Kidney (tissue), 14 donors: ENCODE data around the gene GPATCH4. TPM values are rescaled to one million over a fixed set of nuclear protein-coding genes. Genes with fewer than 3 reads are reported as not detected.

Experiments used
- DNase-seq, 5 donors: peaks; one replicate each; pipeline ENCODE4 v3.0.0-alpha.2; 2013 to 2020
- FAIRE-seq: peaks from 2 replicates; lab custom pipeline; 2012; peaks lifted over from hg19 to GRCh38; lab: Jason Lieb, UNC
- H3K27ac ChIP-seq, 2 donors: one replicate each; pipeline ENCODE4 v1.7.0; 2013; ENCODE audit warnings: low read depth in 2 of 2, low read length in 2 of 2, inconsistent platforms in 1 of 2
- H3K27me3 ChIP-seq: one replicate; pipeline ENCODE4 v1.7.1; 2013; ENCODE audit warnings: low read length, inconsistent platforms; ENCODE audit not compliant: control insufficient read depth, insufficient read depth
- H3K36me3 ChIP-seq, 3 donors: one replicate each; pipeline versions ENCODE4 v1.7.0 to v1.7.1; 2013; ENCODE audit warnings: low read length in 3 of 3, control low read depth in 1 of 3, inconsistent platforms in 1 of 3; ENCODE audit not compliant: insufficient read depth in 3 of 3, control insufficient read depth in 2 of 3
- H3K4me1 ChIP-seq, 3 donors: one replicate each; pipeline versions ENCODE4 v1.7.0 to v1.7.1; 2013; ENCODE audit warnings: low read length in 3 of 3, inconsistent platforms in 1 of 3, low read depth in 1 of 3; ENCODE audit not compliant: control insufficient read depth in 2 of 3, insufficient read depth in 2 of 3
- H3K4me3 ChIP-seq, 3 donors: one replicate each; pipeline versions ENCODE4 v1.7.0 to v1.8.1; 2013; ENCODE audit warnings: low read length in 3 of 3, control low read depth in 1 of 3, inconsistent platforms in 1 of 3
- H3K9ac ChIP-seq, 3 donors: one replicate each; pipeline versions ENCODE4 v1.7.0 to v1.7.1; 2013; ENCODE audit warnings: low read length in 3 of 3, control low read depth in 1 of 3, inconsistent platforms in 1 of 3
- H3K9me3 ChIP-seq, 3 donors: one replicate each; pipeline versions ENCODE4 v1.7.0 to v1.7.1; 2013; ENCODE audit warnings: low read length in 3 of 3, control low read depth in 1 of 3, inconsistent platforms in 1 of 3; ENCODE audit not compliant: control insufficient read depth in 2 of 3, insufficient read depth in 1 of 3
- intact Hi-C: fragments of 100-400 bp; cut with DNase I; formaldehyde crosslinking; loops from one replicate; pipeline ENCODE4 v1.11.1; 2022
- polyA plus RNA-seq: library from polyadenylated mRNA; stranded (reverse); fragments of 350-450 nt; fragmentation: Illumina TruSeq; extraction: RNeasy Lipid Tissue Mini Kit (QIAGEN cat#74804); gene quantifications from one replicate; pipeline ENCODE4 v1.2.3, GENCODE V29; 2014; ENCODE audit warnings: low read depth, low replicate concordance; ENCODE audit not compliant: insufficient read depth
- total RNA-seq: library from RNA; stranded (reverse); fragmentation: NEBNext Ultra II Directional; extraction: Animal tissue kit (Norgen Biotek cat#: 25700); gene quantifications from one replicate; pipeline ENCODE4 v1.2.1, GENCODE V29; 2021
- TF ChIP-seq, protein P1 (sequence below): IDR thresholded peaks from 3 replicates; pipeline ENCODE4 v1.5.1; 2012; ENCODE audit warnings: mild to moderate bottlenecking, moderate library complexity, borderline replicate concordance; ENCODE audit not compliant: insufficient read depth; ENCODE audit errors: extremely low read depth
- donor health status: control.
- donor health status: control.
- donor health status: control.
- donor health status: control.
- donor health status: control.
- donor health status: DM: yes; HTN: yes; CAD: no.
- donor health status: Normal renal cell carcinoma (clear cell type).

GPATCH4 gene
- total and polyA plus RNA-seq, 2 donors from 2014 or later: 24.0 to 26.2 TPM

DNA sequence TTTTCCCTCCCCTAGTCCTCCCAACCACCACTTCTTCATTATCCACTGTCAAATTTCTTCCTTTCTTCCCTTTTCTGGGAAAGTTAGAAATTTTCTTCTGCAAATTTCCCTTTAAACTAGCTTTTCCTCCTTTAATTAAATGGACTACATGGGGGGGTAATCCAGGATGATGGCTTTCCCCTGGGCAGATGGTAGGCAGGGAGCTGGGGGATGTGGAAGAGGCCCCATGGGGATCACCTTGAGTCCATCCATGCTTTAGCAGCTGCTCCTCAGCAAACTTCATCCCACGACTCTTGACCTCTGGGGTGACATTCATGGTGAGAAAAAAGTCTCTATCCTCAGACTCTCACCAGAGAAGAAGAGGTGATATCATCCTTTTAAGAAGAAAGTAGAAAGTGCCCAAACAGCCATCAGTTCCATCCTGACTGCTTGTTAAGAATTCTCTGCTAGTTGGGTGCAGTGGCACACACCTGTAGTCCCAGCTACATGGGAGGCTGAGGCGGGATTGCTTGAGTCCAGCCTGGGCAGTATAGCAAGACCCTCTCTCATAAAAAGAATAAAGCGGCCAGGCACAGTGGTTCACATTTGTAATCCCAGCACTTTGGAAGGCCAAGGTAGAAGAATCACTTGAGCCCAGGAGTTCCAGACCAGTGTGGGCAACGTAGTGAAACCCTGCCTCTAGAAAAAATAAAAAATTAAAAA is 2.4 kb downstream of the GPATCH4 start:
- TF ChIP-seq, protein P1, sequence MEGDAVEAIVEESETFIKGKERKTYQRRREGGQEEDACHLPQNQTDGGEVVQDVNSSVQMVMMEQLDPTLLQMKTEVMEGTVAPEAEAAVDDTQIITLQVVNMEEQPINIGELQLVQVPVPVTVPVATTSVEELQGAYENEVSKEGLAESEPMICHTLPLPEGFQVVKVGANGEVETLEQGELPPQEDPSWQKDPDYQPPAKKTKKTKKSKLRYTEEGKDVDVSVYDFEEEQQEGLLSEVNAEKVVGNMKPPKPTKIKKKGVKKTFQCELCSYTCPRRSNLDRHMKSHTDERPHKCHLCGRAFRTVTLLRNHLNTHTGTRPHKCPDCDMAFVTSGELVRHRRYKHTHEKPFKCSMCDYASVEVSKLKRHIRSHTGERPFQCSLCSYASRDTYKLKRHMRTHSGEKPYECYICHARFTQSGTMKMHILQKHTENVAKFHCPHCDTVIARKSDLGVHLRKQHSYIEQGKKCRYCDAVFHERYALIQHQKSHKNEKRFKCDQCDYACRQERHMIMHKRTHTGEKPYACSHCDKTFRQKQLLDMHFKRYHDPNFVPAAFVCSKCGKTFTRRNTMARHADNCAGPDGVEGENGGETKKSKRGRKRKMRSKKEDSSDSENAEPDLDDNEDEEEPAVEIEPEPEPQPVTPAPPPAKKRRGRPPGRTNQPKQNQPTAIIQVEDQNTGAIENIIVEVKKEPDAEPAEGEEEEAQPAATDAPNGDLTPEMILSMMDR: no peak
- no peak for DNase-seq
- FAIRE-seq: no peak
- Histone ChIP-seq H3K36me3 (peaks cover 9 to 19% (median 12%) of the 10 kb centered on the region in 3 donors), H3K27me3 (no peaks in the 10 kb centered on the region), H3K9ac (no peak overlapping the region), H3K27ac (no peak overlapping the region), H3K4me3 (no peak overlapping the region), H3K4me1 (peaks cover 0 to 8% (median 6%) of the 10 kb centered on the region in 3 donors), H3K9me3 (no peaks in the 10 kb centered on the region)
- intact Hi-C loops: no loop called here

DNA sequence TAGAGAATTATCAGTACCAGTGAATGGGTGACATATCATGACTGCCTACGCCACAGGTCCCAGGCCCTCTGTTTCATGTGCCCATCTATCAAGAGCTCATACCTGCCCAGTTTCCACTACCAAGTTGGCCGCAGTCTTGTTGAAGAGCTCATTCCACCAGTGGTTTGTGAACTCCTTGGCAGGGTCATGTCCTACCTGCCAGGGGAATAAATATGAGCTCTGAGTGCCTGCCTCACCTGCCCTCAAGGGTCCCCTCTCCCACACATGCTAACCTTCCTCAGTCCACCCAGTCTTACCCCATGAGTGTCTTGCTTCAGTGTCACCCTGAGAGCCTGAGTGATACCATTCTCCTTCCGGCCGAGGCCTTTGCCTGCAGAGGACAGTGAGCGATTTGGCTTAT is 3.2 kb downstream of the GPATCH4 start:
- no peaks in the 10 kb centered on the region for H3K9me3 ChIP-seq
- H3K27ac ChIP-seq: no peak overlapping the region
- H3K27me3 ChIP-seq: no peaks in the 10 kb centered on the region
- DNase-seq (no peak), FAIRE-seq (no peak)
- TF ChIP-seq, protein P1: no peak
- H3K9ac ChIP-seq: no peak overlapping the region
- intact Hi-C loops: no loop called here
- H3K36me3 ChIP-seq: peaks cover 9 to 24% (median 15%) of the 10 kb centered on the region in 3 donors
- H3K4me1 ChIP-seq: peaks cover 0 to 8% (median 6%) of the 10 kb centered on the region in 3 donors
- H3K4me3 ChIP-seq: no peak overlapping the region

DNA sequence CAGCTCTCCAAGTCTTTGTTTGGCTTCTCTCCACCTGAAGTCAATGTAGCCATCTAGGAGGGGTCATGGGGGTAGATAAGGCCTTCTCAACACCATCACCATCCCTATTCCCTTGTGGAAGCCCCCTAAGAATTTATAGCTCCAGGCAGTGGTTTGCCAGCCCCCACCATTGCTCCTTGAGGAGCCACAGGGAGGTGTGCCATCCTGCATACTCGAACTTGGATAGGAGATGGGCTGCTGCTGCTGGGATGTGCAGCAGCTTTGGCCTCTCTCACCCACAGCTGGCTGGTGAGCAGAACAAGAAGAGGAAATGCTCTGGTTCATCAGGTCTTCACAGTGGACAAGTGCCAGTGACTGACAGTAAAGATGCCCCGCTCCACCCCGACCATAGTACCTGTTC is 4.9 kb downstream of the GPATCH4 start:
- DNase-seq (no peak), FAIRE-seq (no peak)
- intact Hi-C loops: no loop called here
- no peak overlapping the region for H3K27ac ChIP-seq
- peaks cover 9 to 25% (median 16%) of the 10 kb centered on the region in 3 donors for H3K36me3 ChIP-seq
- TF ChIP-seq, protein P1: no peak
- peaks cover 0 to 9% (median 0%) of the 10 kb centered on the region in 3 donors for H3K4me1 ChIP-seq
- no peaks in the 10 kb centered on the region for H3K9me3 ChIP-seq
- H3K4me3 ChIP-seq: no peak overlapping the region
- no peaks in the 10 kb centered on the region for H3K27me3 ChIP-seq
- no peak overlapping the region for H3K9ac ChIP-seq
